ENCODE data around the gene MYO7A. TPM values are rescaled to one million over a fixed set of nuclear protein-coding genes. Genes with fewer than 3 reads are reported as not detected.

Gene MYO7A
- total and polyA plus RNA-seq, 2 experiments from 2014 or later: 1.8 to 5.4 TPM

- Mint-ChIP-seq H3K27ac (no peak overlapping the region), H3K27me3 (ENCODE audit: insufficient read depth, low read depth, poor library complexity) (peaks cover 7% of the 10 kb centered on the region), H3K4me1 (no peaks in the 10 kb centered on the region), H3K4me3 (no peak overlapping the region), H3K36me3 (ENCODE audit: low read depth) (no peaks in the 10 kb centered on the region; the same call in 2 of the 3 replicates), H3K9me3 (no peaks in the 10 kb centered on the region; the same call in 1 of the 3 replicates)
- Histone ChIP-seq H3K9me2 (ENCODE audit: insufficient read depth) (no peaks in the 10 kb centered on the region), H3K4me2 (no peak overlapping the region), H2AFZ (no peak overlapping the region), H3K36me3 (ENCODE audit: insufficient read depth) (no peaks in the 10 kb centered on the region), H3K4me3 (no peak overlapping the region), H3K27me3 (ENCODE audit: insufficient read depth) (no peaks in the 10 kb centered on the region), H4K20me1 (replicated peaks; ENCODE audit: insufficient read depth) (no peaks in the 10 kb centered on the region), H3K79me2 (replicated peaks; ENCODE audit: insufficient read depth) (no peaks in the 10 kb centered on the region), H3K27ac (ENCODE audit: low read depth) (no peak overlapping the region), H3F3A (replicated peaks; ENCODE audit: low read depth) (no peaks in the 10 kb centered on the region), H3K4me1 (ENCODE audit: insufficient read depth) (no peaks in the 10 kb centered on the region)
- ATAC-seq (no peak), DNase-seq (ENCODE audit: low spot score) (no peak)
- TF ChIP-seq POLR2AphosphoS5 (IDR thresholded peaks at IDR 0.05; ENCODE audit: low read depth) (no peak), STAT1 (IDR thresholded peaks at IDR 0.05; ENCODE audit: unreplicated experiment) (no peak), CTCF (conservative IDR thresholded peaks at IDR 0.05; ENCODE audit: low read depth in 2 of 2) (no peak)
Observed at GRCh38 chr11:77211040-77211451, 83.0 kb downstream of the MYO7A start.

GRCh38 chr11:77211594-77212251, 83.7 kb downstream of the MYO7A start:
- Histone ChIP-seq H3K79me2 (replicated peaks; ENCODE audit: insufficient read depth) (no peaks in the 10 kb centered on the region), H3K9me2 (ENCODE audit: insufficient read depth) (no peaks in the 10 kb centered on the region), H3K4me3 (no peak overlapping the region), H3K4me2 (no peak overlapping the region), H2AFZ (no peak overlapping the region), H3K4me1 (ENCODE audit: insufficient read depth) (no peaks in the 10 kb centered on the region), H3K27ac (ENCODE audit: low read depth) (no peak overlapping the region), H4K20me1 (replicated peaks; ENCODE audit: insufficient read depth) (no peaks in the 10 kb centered on the region), H3K27me3 (ENCODE audit: insufficient read depth) (no peaks in the 10 kb centered on the region), H3F3A (replicated peaks; ENCODE audit: low read depth) (no peaks in the 10 kb centered on the region), H3K36me3 (ENCODE audit: insufficient read depth) (no peaks in the 10 kb centered on the region)
- no peak overlapping the region for H3K27ac Mint-ChIP-seq
- TF ChIP-seq EZH2 (IDR thresholded peaks at IDR 0.05; ENCODE audit: low read depth, unreplicated experiment) (no peak), JUNB (IDR thresholded peaks at IDR 0.05; ENCODE audit: unreplicated experiment) (no peak), POLR2AphosphoS5 (IDR thresholded peaks at IDR 0.05; ENCODE audit: low read depth) (no peak), CREB1 (CRISPR knock-in tag; IDR thresholded peaks at IDR 0.05; ENCODE audit: low read depth) (no peak), EZH2phosphoT487 (IDR thresholded peaks at IDR 0.05; ENCODE audit: unreplicated experiment) (no peak)
- no peaks in the 10 kb centered on the region; the same call in 1 of the 3 replicates for H3K9me3 Mint-ChIP-seq
- ATAC-seq: no peak
- no peaks in the 10 kb centered on the region; the same call in 2 of the 3 replicates for H3K36me3 Mint-ChIP-seq (ENCODE audit: low read depth)
- no peak for DNase-seq (ENCODE audit: low spot score)
- H3K27me3 Mint-ChIP-seq (ENCODE audit: insufficient read depth, low read depth, poor library complexity): peaks cover 7% of the 10 kb centered on the region
- H3K4me3 Mint-ChIP-seq: no peak overlapping the region
- no peaks in the 10 kb centered on the region for H3K4me1 Mint-ChIP-seq
